SK-N-SH (cell line): ENCODE data around the gene NBEAL2. TPM values are rescaled to one million over a fixed set of nuclear protein-coding genes. Genes with fewer than 3 reads are reported as not detected.

ENCODE experiments used
- CTCF ChIA-PET: fragments of 300-600, 350-600 bp; formaldehyde crosslinking; extraction: SDS; loops from one replicate; lab custom pipeline; 2021; lab: Yijun Ruan, JAX
- POLR2A ChIA-PET: fragments of 350-600 bp; sonication (Branson Sonifier 250); formaldehyde crosslinking; extraction: SDS; loops from one replicate; lab custom pipeline; 2020; ENCODE audit warnings: antibody characterized with exemption, inconsistent platforms; lab: Yijun Ruan, JAX
- DNase-seq: peaks from one replicate; pipeline ENCODE4 v3.0.0; 2012
- H2AFZ ChIP-seq: fragments of 200-600 bp; sonication (generic); 2 replicates; pipeline ENCODE4 v1.8.1; 2016; ENCODE audit warnings: antibody characterized with exemption, mild to moderate bottlenecking, low read depth
- H3F3A ChIP-seq: fragments of 200-600 bp; sonication (generic); replicated peaks from 2 replicates; pipeline ENCODE3; 2016; ENCODE audit warnings: antibody characterized with exemption, mild to moderate bottlenecking; ENCODE audit not compliant: insufficient read depth
- H3K27ac ChIP-seq, 2 experiments: fragments of 200-500 bp in 1 of 2; fragments of 200-600 bp in 1 of 2; sonication (Bioruptor generic) in 1 of 2; sonication (generic), shearing (Covaris generic) in 1 of 2; 2 replicates each; pipeline versions ENCODE4 v1.5.1 to v1.6.1; 2014 to 2016; ENCODE audit warnings: low read depth in 2 of 2, inconsistent platforms in 1 of 2, low read length in 1 of 2, mild to moderate bottlenecking in 1 of 2, mixed read lengths in 1 of 2
- H3K27me3 ChIP-seq: fragments of 200-600 bp; sonication (generic), shearing (Covaris generic); 2 replicates; pipeline ENCODE4 v1.6.1; 2016; ENCODE audit warnings: mixed run types; ENCODE audit not compliant: insufficient read depth
- H3K36me3 ChIP-seq, 2 experiments: fragments of 200-500 bp in 1 of 2; fragments of 200-600 bp in 1 of 2; sonication (Bioruptor generic) in 1 of 2; sonication (generic) in 1 of 2; replicated peaks in 1 of 2; 2 replicates each; pipeline versions ENCODE3 to v1.5.1; 2014 to 2016; ENCODE audit warnings: low read length in 1 of 2, mild to moderate bottlenecking in 1 of 2; ENCODE audit not compliant: insufficient read depth in 2 of 2, control insufficient read depth in 1 of 2
- H3K4me1 ChIP-seq, 2 experiments: fragments of 200-500 bp in 1 of 2; fragments of 200-600 bp in 1 of 2; sonication (Bioruptor generic) in 1 of 2; sonication (generic), shearing (Covaris generic) in 1 of 2; 2 replicates each; pipeline versions ENCODE4 v1.5.1 to v1.6.1; 2014 to 2016; ENCODE audit warnings: low read depth in 1 of 2, low read length in 1 of 2, mixed run types in 1 of 2; ENCODE audit not compliant: insufficient read depth in 2 of 2, control insufficient read depth in 1 of 2
- H3K4me2 ChIP-seq: fragments of 200-600 bp; sonication (generic), shearing (Covaris generic); 2 replicates; pipeline ENCODE4 v1.6.1; 2017; ENCODE audit warnings: mixed run types
- H3K4me3 ChIP-seq, 2 experiments: fragments of 200-500 bp in 1 of 2; fragments of 200-600 bp in 1 of 2; sonication (Bioruptor generic) in 1 of 2; sonication (generic), shearing (Covaris generic) in 1 of 2; 2 replicates each; pipeline versions ENCODE4 v1.5.1 to v1.8.1; 2014 to 2016; ENCODE audit warnings: low read depth in 2 of 2, inconsistent platforms in 1 of 2, low read length in 1 of 2, mild to moderate bottlenecking in 1 of 2, mixed read lengths in 1 of 2, moderate library complexity in 1 of 2
- H3K79me2 ChIP-seq: fragments of 200-600 bp; sonication (generic); 2 replicates; pipeline ENCODE4 v1.8.1; 2017; ENCODE audit warnings: mild to moderate bottlenecking; ENCODE audit not compliant: insufficient read depth
- H3K9ac ChIP-seq: fragments of 200-600 bp; sonication (generic); 2 replicates; pipeline ENCODE4 v1.6.1; 2017; ENCODE audit warnings: mixed run types
- H3K9me2 ChIP-seq: fragments of 200-600 bp; sonication (generic); 2 replicates; pipeline ENCODE4 v1.6.1; 2017; ENCODE audit warnings: mixed run types
- H3K9me3 ChIP-seq: fragments of 200-600 bp; sonication (generic); 2 replicates; pipeline ENCODE4 v1.6.1; 2017; ENCODE audit warnings: mixed run types, mild to moderate bottlenecking, moderate library complexity
- H4K20me1 ChIP-seq: fragments of 200-600 bp; sonication (generic); 2 replicates; pipeline ENCODE4 v1.6.1; 2017; ENCODE audit warnings: mild to moderate bottlenecking, mixed run types; ENCODE audit not compliant: insufficient read depth
- CTCF ChIP-seq: fragments of 200-600 bp; sonication (generic); IDR thresholded peaks from 2 replicates; pipeline ENCODE4 v1.6.1; 2017; ENCODE audit warnings: antibody characterized with exemption, mild to moderate bottlenecking, moderate library complexity
- EP300 ChIP-seq, 2 experiments: IDR thresholded peaks; 2 replicates each; pipeline versions ENCODE4 v1.4.0 to v1.6.1; 2012; ENCODE audit warnings: borderline replicate concordance in 1 of 2, low read depth in 1 of 2, low read length in 1 of 2
- EZH2phosphoT487 ChIP-seq: fragments of 200-600 bp; sonication (generic); IDR thresholded peaks from 2 replicates; pipeline ENCODE4 v1.6.1; 2017; ENCODE audit warnings: low read depth, mixed run types, mild to moderate bottlenecking, antibody characterized with exemption, moderate library complexity, borderline replicate concordance
- FOSL2 ChIP-seq: IDR thresholded peaks from 2 replicates; pipeline ENCODE4 v1.4.0; 2012; ENCODE audit warnings: low read depth, mild to moderate bottlenecking, moderate library complexity, borderline replicate concordance
- GATA2 ChIP-seq: sonication (generic); formaldehyde crosslinking; IDR thresholded peaks from 2 replicates; pipeline ENCODE4 v1.5.0; 2020; ENCODE audit warnings: mild to moderate bottlenecking, missing genetic modification reagents
- JUND ChIP-seq: IDR thresholded peaks from 2 replicates; pipeline ENCODE4 v1.4.0; 2012
- MEF2A ChIP-seq: IDR thresholded peaks from 2 replicates; pipeline ENCODE4 v1.4.0; 2012; ENCODE audit warnings: low read depth, borderline replicate concordance
- PBX3 ChIP-seq: IDR thresholded peaks from 2 replicates; pipeline ENCODE4; 2012
- POLR2AphosphoS5 ChIP-seq: IDR thresholded peaks from 2 replicates; pipeline ENCODE4 v1.6.1; 2012; ENCODE audit warnings: low read depth, low read length
- RXRA ChIP-seq: IDR thresholded peaks from 2 replicates; pipeline ENCODE4 v1.4.0; 2012; ENCODE audit warnings: low read depth, mild to moderate bottlenecking, borderline replicate concordance
- SIN3A ChIP-seq: IDR thresholded peaks from 2 replicates; pipeline ENCODE4 v1.6.1; 2012; ENCODE audit warnings: low read depth, mild to moderate bottlenecking, low read length, moderate library complexity, borderline replicate concordance
- USF1 ChIP-seq: IDR thresholded peaks from 2 replicates; pipeline ENCODE4 v1.4.0; 2012; ENCODE audit warnings: low read depth, borderline replicate concordance
- USF2 ChIP-seq: fragments of 150-350 bp; IDR thresholded peaks from 2 replicates; pipeline ENCODE4 v1.6.1; 2017; ENCODE audit warnings: antibody characterized with exemption, low read length, low read depth, borderline replicate concordance
- ZBTB33 ChIP-seq: IDR thresholded peaks from 2 replicates; pipeline ENCODE4 v1.4.0; 2012; ENCODE audit warnings: low read depth, borderline replicate concordance
- WGBS: methylation state at CpG from one replicate; pipeline ENCODE4 v1.1.6; 2017; ENCODE audit warnings: low lambda C conversion rate; 5-methylcytosine and 5-hydroxymethylcytosine counted together
- polyA plus RNA-seq, 3 experiments: library from polyadenylated mRNA; depleted of rRNA; stranded (reverse); fragments of >200 nt; gene quantifications; 2 replicates each; pipeline ENCODE4 v1.2.3, GENCODE V29; 2012
- TF ChIP-seq, protein P1 (sequence below): fragments of 150-350 bp; IDR thresholded peaks from 2 replicates; pipeline ENCODE4 v1.6.1; 2016; ENCODE audit warnings: mild to moderate bottlenecking, low read depth, low read length

NBEAL2 gene
- polyA plus RNA-seq, 1 of the 3 experiments (the other 2 are of a cell fraction) = 20.3 TPM

- peaks cover 92% of the 10 kb centered on the region for H3K79me2 ChIP-seq
- H3K9me3 ChIP-seq = no peaks in the 10 kb centered on the region
- H3F3A ChIP-seq = no peaks in the 10 kb centered on the region
- peaks cover 81% of the 10 kb centered on the region for H4K20me1 ChIP-seq
- H3K27me3 ChIP-seq = no peaks in the 10 kb centered on the region
- 98% methylated on average over 6 of the region's 6 CpGs for WGBS
- POLR2A ChIA-PET = interaction anchor here (0.6 kb wide), 1 partner anchor 10 kb away, joined by 3 read pairs; no protein-coding TSS in a partner anchor
- H2AFZ ChIP-seq = no peak overlapping the region
- TF ChIP-seq, protein P1, sequence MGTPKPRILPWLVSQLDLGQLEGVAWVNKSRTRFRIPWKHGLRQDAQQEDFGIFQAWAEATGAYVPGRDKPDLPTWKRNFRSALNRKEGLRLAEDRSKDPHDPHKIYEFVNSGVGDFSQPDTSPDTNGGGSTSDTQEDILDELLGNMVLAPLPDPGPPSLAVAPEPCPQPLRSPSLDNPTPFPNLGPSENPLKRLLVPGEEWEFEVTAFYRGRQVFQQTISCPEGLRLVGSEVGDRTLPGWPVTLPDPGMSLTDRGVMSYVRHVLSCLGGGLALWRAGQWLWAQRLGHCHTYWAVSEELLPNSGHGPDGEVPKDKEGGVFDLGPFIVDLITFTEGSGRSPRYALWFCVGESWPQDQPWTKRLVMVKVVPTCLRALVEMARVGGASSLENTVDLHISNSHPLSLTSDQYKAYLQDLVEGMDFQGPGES = no peak
- TF ChIP-seq FOSL2 (no peak), RXRA (no peak), EZH2phosphoT487 (no peak), GATA2 (CRISPR knock-in tag) (no peak), MEF2A (no peak), EP300 (IDR thresholded peaks at IDR 0.05; ENCODE audit: borderline replicate concordance in 1 of 2, low read depth in 1 of 2, low read length in 1 of 2) (no peak)
- peaks cover 0 to 2% of the 10 kb centered on the region in 2 experiments for H3K36me3 ChIP-seq
- no peak overlapping the region for H3K4me2 ChIP-seq
- CTCF ChIA-PET = no interaction called here
- H3K27ac ChIP-seq = peak overlapping the region in 1 of 2 experiments; percentile 50; a peak in 1 of 4 replicates
- no peak for DNase-seq
- peaks cover 11 to 45% of the 10 kb centered on the region in 2 experiments; a peak in 2 of 4 replicates for H3K4me1 ChIP-seq
- H3K9me2 ChIP-seq = no peaks in the 10 kb centered on the region
- H3K9ac ChIP-seq = no peak overlapping the region
- no peak overlapping the region for H3K4me3 ChIP-seq
Measured at GRCh38 chr3:46965151-46965550, 14.3 kb upstream of the NBEAL2 start.

GRCh38 chr3:46966811-46967210 is 12.7 kb upstream of the NBEAL2 start:
- Histone ChIP-seq H3K9me3 (no peaks in the 10 kb centered on the region), H3K36me3 (peaks cover 0 to 2% of the 10 kb centered on the region in 2 experiments), H3K27me3 (no peaks in the 10 kb centered on the region), H3K4me3 (no peak overlapping the region), H3F3A (no peaks in the 10 kb centered on the region), H3K79me2 (peaks cover 93% of the 10 kb centered on the region), H4K20me1 (peaks cover 81% of the 10 kb centered on the region), H2AFZ (no peak overlapping the region), H3K4me1 (peaks cover 0 to 48% of the 10 kb centered on the region in 2 experiments; a peak in 1 of 4 replicates), H3K4me2 (no peak overlapping the region), H3K9me2 (no peaks in the 10 kb centered on the region), H3K27ac (peak overlapping the region in 1 of 2 experiments; percentile 48; a peak in 1 of 4 replicates), H3K9ac (no peak overlapping the region)
- CTCF ChIA-PET = no interaction called here
- WGBS = 92% methylated on average over 5 of the region's 5 CpGs
- POLR2A ChIA-PET = interaction anchor here (1.2 kb wide), 1 partner anchor 31 kb away, joined by 3 read pairs; no protein-coding TSS in a partner anchor
- DNase-seq = no peak
- TF ChIP-seq JUND = no peak
- no peak for TF ChIP-seq POLR2AphosphoS5
- no peak for TF ChIP-seq PBX3
- no peak for TF ChIP-seq USF2
- no peak for TF ChIP-seq CTCF
- TF ChIP-seq SIN3A = no peak
- no peak for TF ChIP-seq ZBTB33
- TF ChIP-seq USF1 = no peak
